GM12874 (cell line): ENCODE measurements around the gene SCN1A.

Experiments
- CTCF ChIP-seq: IDR thresholded peaks from 2 replicates; pipeline ENCODE4 v1.5.1; 2011; ENCODE audit warnings: low read depth, mild to moderate bottlenecking, control low read depth, low read length, moderate library complexity; ENCODE audit not compliant: insufficient read depth

The SCN1A gene

GRCh38 chr2:166127217-166128155 is at the start of gene SCN1A:
Gene SCN1A (minus strand): TSS chr2:166128020. CDS start chr2:166073621, 54,399 bp downstream.
- TF ChIP-seq CTCF, result peak; percentile 31; the same call in 1 of the 2 replicates

- no peak for TF ChIP-seq CTCF
Observed at GRCh38 chr2:166173263-166173662, 45.4 kb upstream of the SCN1A start.

DNA sequence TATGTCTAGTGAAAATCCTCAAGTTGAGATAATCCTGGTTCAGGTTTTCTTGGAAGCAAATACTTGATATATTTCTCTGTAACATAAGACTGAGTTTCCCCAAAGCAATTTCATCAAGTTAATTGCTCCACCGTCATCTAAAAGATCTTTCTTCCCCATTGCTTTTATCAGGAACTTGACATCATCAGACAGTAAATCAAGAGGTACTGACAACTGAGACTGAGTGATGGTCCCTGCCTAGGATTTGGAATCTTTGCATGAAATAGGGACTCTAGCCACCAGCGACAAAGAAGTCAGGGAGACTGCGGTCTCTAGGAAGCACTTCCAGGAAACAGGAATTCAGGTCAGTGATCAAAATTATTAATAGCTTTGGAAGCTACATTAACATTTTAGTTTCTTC is 43.4 kb upstream of the SCN1A start:
- TF ChIP-seq CTCF, result no peak

DNA sequence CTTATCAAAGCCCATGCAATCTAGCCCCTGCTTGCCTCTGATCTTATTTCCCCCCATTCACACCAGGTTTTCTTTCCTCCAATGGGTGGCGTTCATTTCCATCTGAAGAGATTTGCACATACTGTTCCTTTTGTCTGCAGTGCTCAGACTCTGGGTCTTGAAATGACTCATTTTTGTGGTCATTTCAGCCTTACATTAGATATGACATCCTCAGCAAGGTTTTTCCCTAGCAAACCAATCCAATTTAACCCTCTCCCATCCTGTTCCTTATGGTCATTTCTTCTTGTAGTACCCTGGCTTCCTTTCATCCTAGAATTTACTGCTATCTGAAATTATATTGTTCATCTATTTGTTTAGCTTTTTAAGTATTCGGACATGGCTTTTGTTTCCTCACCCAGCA is 42.5 kb upstream of the SCN1A start:
- TF ChIP-seq CTCF, result no peak

GRCh38 chr2:166167449-166167848 is 39.6 kb upstream of the SCN1A start:
- TF ChIP-seq CTCF, result no peak

DNA sequence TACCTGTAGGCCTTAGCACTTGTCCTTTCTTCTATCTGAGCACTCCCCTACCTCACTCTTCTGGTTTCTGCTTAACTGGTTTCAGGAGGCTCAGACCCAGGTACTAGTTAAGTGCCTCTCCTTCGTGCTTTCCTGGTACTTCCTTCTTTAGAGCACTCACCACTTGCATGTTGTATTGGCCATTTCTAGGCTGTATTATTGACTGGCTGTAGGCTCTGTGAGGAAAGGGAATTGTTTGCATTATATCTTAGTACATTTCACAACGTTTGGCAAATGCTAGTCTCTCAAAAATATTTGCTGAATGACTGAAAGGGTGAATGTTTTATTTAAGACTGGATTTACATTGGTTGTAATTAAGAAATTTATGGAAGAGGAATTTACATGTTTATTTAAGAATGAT is 36.0 kb upstream of the SCN1A start:
- no peak for TF ChIP-seq CTCF

GRCh38 chr2:166158546-166158945 is 30.7 kb upstream of the SCN1A start:
- no peak for TF ChIP-seq CTCF
